ENCODE data around the gene RBM22. TPM values are rescaled to one million over a fixed set of nuclear protein-coding genes. Genes with fewer than 3 reads are reported as not detected.

Gene RBM22
- total RNA-seq, 2 experiments from 2014 or later: 59.9 to 61.8 TPM

GRCh38 chr5:150672884-150673275 is 28.0 kb downstream of the RBM22 start:
- Mint-ChIP-seq H3K36me3 (ENCODE audit: low read depth) (no peaks in the 10 kb centered on the region), H3K27me3 (peaks cover 13% of the 10 kb centered on the region), H3K9me3 (ENCODE audit: low read depth) (no peaks in the 10 kb centered on the region), H3K4me3 (no peak overlapping the region), H3K27ac (no peak overlapping the region), H3K4me1 (no peaks in the 10 kb centered on the region)
- intact Hi-C loops (cut with DNase I, micrococcal nuclease): loop anchor here (1.0 to 5.0 kb wide), 2 partner anchors 111 to 112 kb away; no protein-coding TSS in a partner anchor
- no peak for DNase-seq
- ChIA-PET POLR2A (interaction anchor here (1.3 kb wide), 1 partner anchor 15 kb away, joined by 4 read pairs; no protein-coding TSS in a partner anchor), CTCF (interaction anchor here (1.8 kb wide), 1 partner anchor 28 kb away, joined by 5 read pairs; the partner anchor contains the start of gene RBM22)
- ATAC-seq: no peak

GRCh38 chr5:150672237-150672883 is 28.5 kb downstream of the RBM22 start:
- peak; percentile 81 for ATAC-seq
- peak; percentile 53 for DNase-seq
- CTCF ChIA-PET: interaction anchor here (1.8 kb wide), 1 partner anchor 29 kb away, joined by 5 read pairs; the partner anchor contains the start of gene RBM22
- Mint-ChIP-seq H3K4me3 (peak overlapping the region; percentile 66), H3K27me3 (peaks cover 13% of the 10 kb centered on the region), H3K4me1 (no peaks in the 10 kb centered on the region), H3K9me3 (ENCODE audit: low read depth) (no peaks in the 10 kb centered on the region), H3K36me3 (ENCODE audit: low read depth) (no peaks in the 10 kb centered on the region), H3K27ac (peak overlapping the region; percentile 33)
- POLR2A ChIA-PET: interaction anchor here (1.3 kb wide), 1 partner anchor 16 kb away, joined by 4 read pairs; no protein-coding TSS in a partner anchor
- intact Hi-C loops (cut with DNase I, micrococcal nuclease): loop anchor here (1.0 to 5.0 kb wide), 2 partner anchors 110 to 111 kb away; no protein-coding TSS in a partner anchor

- ChIA-PET CTCF (interaction anchor here (1.4 to 1.8 kb wide), 2 partner anchors 30 to 175 kb away, joined by 4 to 5 read pairs; partner anchors contain the start of genes IRGM and RBM22), POLR2A (interaction anchor here (0.6 to 0.7 kb wide), 2 partner anchors 8 to 29 kb away, joined by 3 to 4 read pairs; partner anchors contain the start of gene RBM22)
- H3K27me3 Mint-ChIP-seq: peaks cover 13% of the 10 kb centered on the region
- ATAC-seq: peak; percentile 62
- DNase-seq: peak; percentile 35
- H3K4me1 Mint-ChIP-seq: no peaks in the 10 kb centered on the region
- no peak overlapping the region for H3K27ac Mint-ChIP-seq
- intact Hi-C loops (cut with DNase I, micrococcal nuclease): loop anchor here (1.0 to 5.0 kb wide), 2 partner anchors 109 to 110 kb away; no protein-coding TSS in a partner anchor
- H3K36me3 Mint-ChIP-seq (ENCODE audit: low read depth): no peaks in the 10 kb centered on the region
- no peaks in the 10 kb centered on the region for H3K9me3 Mint-ChIP-seq (ENCODE audit: low read depth)
- H3K4me3 Mint-ChIP-seq: peak overlapping the region; percentile 66
These were observed 29.2 kb downstream of the RBM22 start for GRCh38 chr5:150671509-150672236.

GRCh38 chr5:150670948-150671310 is 29.9 kb downstream of the RBM22 start:
- no peak for DNase-seq
- ChIA-PET POLR2A (interaction anchor here (0.7 kb wide), 1 partner anchor 8 kb away, joined by 4 read pairs; no protein-coding TSS in a partner anchor), CTCF (interaction anchor here (0.7 to 1.4 kb wide), 2 partner anchors 81 to 176 kb away, joined by 3 to 4 read pairs; partner anchors contain the start of gene IRGM)
- intact Hi-C loops (cut with DNase I, micrococcal nuclease): loop anchor here in 1 of 2 experiments (5.0 kb wide), 1 partner anchor 109 kb away; no protein-coding TSS in a partner anchor
- no peak for ATAC-seq
- H3K9me3 Mint-ChIP-seq (ENCODE audit: low read depth): no peaks in the 10 kb centered on the region
- peak overlapping the region; percentile 34 for H3K4me3 Mint-ChIP-seq
- H3K27me3 Mint-ChIP-seq: peaks cover 13% of the 10 kb centered on the region
- H3K27ac Mint-ChIP-seq: no peak overlapping the region
- no peaks in the 10 kb centered on the region for H3K36me3 Mint-ChIP-seq (ENCODE audit: low read depth)
- no peaks in the 10 kb centered on the region for H3K4me1 Mint-ChIP-seq

GRCh38 chr5:150670275-150670947 is 30.5 kb downstream of the RBM22 start:
- POLR2A ChIA-PET: no interaction called here
- intact Hi-C loops (cut with DNase I, micrococcal nuclease): loop anchor here in 1 of 2 experiments (5.0 kb wide), 1 partner anchor 108 kb away; no protein-coding TSS in a partner anchor
- Mint-ChIP-seq H3K4me1 (no peaks in the 10 kb centered on the region), H3K27ac (no peak overlapping the region), H3K27me3 (peaks cover 13% of the 10 kb centered on the region), H3K4me3 (no peak overlapping the region), H3K36me3 (ENCODE audit: low read depth) (no peaks in the 10 kb centered on the region), H3K9me3 (ENCODE audit: low read depth) (no peaks in the 10 kb centered on the region)
- ATAC-seq: no peak
- no peak for DNase-seq
- CTCF ChIA-PET: interaction anchor here (0.7 to 1.4 kb wide), 2 partner anchors 82 to 176 kb away, joined by 3 to 4 read pairs; partner anchors contain the start of gene IRGM

GRCh38 chr5:150665044-150665443 is 35.8 kb downstream of the RBM22 start:
- ChIA-PET CTCF (interaction anchor here (0.6 to 3.2 kb wide), 3 partner anchors 11 to 116 kb away, joined by 3 to 13 read pairs (median 3); no protein-coding TSS in a partner anchor), POLR2A (no interaction called here)
- ATAC-seq (no peak), DNase-seq (no peak)
- Mint-ChIP-seq H3K9me3 (ENCODE audit: low read depth) (no peaks in the 10 kb centered on the region), H3K27me3 (peaks cover 2% of the 10 kb centered on the region), H3K36me3 (ENCODE audit: low read depth) (no peaks in the 10 kb centered on the region), H3K27ac (no peak overlapping the region), H3K4me3 (no peak overlapping the region), H3K4me1 (no peaks in the 10 kb centered on the region)
- intact Hi-C loops (cut with DNase I, micrococcal nuclease): no loop called here

GRCh38 chr5:150663936-150664335 is 36.9 kb downstream of the RBM22 start:
- Mint-ChIP-seq H3K27ac (no peak overlapping the region), H3K4me3 (no peak overlapping the region), H3K36me3 (ENCODE audit: low read depth) (no peaks in the 10 kb centered on the region), H3K27me3 (no peaks in the 10 kb centered on the region), H3K9me3 (ENCODE audit: low read depth) (no peaks in the 10 kb centered on the region), H3K4me1 (no peaks in the 10 kb centered on the region)
- no peak for DNase-seq
- ChIA-PET POLR2A (no interaction called here), CTCF (interaction anchor here (0.5 to 3.2 kb wide), 5 partner anchors 9 to 339 kb away, joined by 3 to 13 read pairs (median 3); partner anchors contain the start of gene RBM22)
- no peak for ATAC-seq
- intact Hi-C loops (cut with DNase I, micrococcal nuclease): no loop called here

- no peaks in the 10 kb centered on the region for H3K27me3 Mint-ChIP-seq
- no peaks in the 10 kb centered on the region for H3K4me1 Mint-ChIP-seq
- DNase-seq (no peak), ATAC-seq (no peak)
- no peaks in the 10 kb centered on the region for H3K36me3 Mint-ChIP-seq (ENCODE audit: low read depth)
- H3K4me3 Mint-ChIP-seq: no peak overlapping the region
- H3K9me3 Mint-ChIP-seq (ENCODE audit: low read depth): no peaks in the 10 kb centered on the region
- intact Hi-C loops (cut with DNase I, micrococcal nuclease): no loop called here
- no peak overlapping the region for H3K27ac Mint-ChIP-seq
- ChIA-PET CTCF (interaction anchor here (0.6 to 3.2 kb wide), 3 partner anchors 38 to 174 kb away, joined by 3 to 13 read pairs (median 3); partner anchors contain the start of gene RBM22), POLR2A (interaction anchor here (0.6 to 0.8 kb wide), 2 partner anchors 9 to 135 kb away, joined by 4 read pairs; no protein-coding TSS in a partner anchor)
These were observed 37.9 kb downstream of the RBM22 start for GRCh38 chr5:150662731-150663516.

- Mint-ChIP-seq H3K9me3 (ENCODE audit: low read depth) (no peaks in the 10 kb centered on the region), H3K27ac (no peak overlapping the region), H3K27me3 (no peaks in the 10 kb centered on the region), H3K4me1 (no peaks in the 10 kb centered on the region), H3K4me3 (no peak overlapping the region), H3K36me3 (ENCODE audit: low read depth) (no peaks in the 10 kb centered on the region)
- intact Hi-C loops (cut with DNase I, micrococcal nuclease): no loop called here
- no peak for DNase-seq
- CTCF ChIA-PET: interaction anchor here (0.8 to 3.2 kb wide), 4 partner anchors 12 to 205 kb away, joined by 3 to 13 read pairs (median 3); no protein-coding TSS in a partner anchor
- POLR2A ChIA-PET: interaction anchor here (0.6 to 0.7 kb wide), 2 partner anchors 30 to 38 kb away, joined by 3 read pairs; no protein-coding TSS in a partner anchor
- no peak for ATAC-seq
These were observed 38.9 kb downstream of the RBM22 start for GRCh38 chr5:150661821-150662596.
